ENCODE results near the gene SIGLEC15.

- TF ChIP-seq CTCF (conservative IDR thresholded peaks at IDR 0.05; ENCODE audit: low read length) (no peak), EZH2phosphoT487 (IDR thresholded peaks at IDR 0.05; ENCODE audit: borderline replicate concordance, low read depth, low read length) (no peak)
Observed at GRCh38 chr18:45887585-45887984, 62.1 kb downstream of the SIGLEC15 start.
